ENCODE results near the gene CLDN9. TPM values are rescaled to one million over a fixed set of nuclear protein-coding genes. Genes with fewer than 3 reads are reported as not detected.

The CLDN9 gene
- total RNA-seq, 1 donor from 2014 or later = not detected

DNA sequence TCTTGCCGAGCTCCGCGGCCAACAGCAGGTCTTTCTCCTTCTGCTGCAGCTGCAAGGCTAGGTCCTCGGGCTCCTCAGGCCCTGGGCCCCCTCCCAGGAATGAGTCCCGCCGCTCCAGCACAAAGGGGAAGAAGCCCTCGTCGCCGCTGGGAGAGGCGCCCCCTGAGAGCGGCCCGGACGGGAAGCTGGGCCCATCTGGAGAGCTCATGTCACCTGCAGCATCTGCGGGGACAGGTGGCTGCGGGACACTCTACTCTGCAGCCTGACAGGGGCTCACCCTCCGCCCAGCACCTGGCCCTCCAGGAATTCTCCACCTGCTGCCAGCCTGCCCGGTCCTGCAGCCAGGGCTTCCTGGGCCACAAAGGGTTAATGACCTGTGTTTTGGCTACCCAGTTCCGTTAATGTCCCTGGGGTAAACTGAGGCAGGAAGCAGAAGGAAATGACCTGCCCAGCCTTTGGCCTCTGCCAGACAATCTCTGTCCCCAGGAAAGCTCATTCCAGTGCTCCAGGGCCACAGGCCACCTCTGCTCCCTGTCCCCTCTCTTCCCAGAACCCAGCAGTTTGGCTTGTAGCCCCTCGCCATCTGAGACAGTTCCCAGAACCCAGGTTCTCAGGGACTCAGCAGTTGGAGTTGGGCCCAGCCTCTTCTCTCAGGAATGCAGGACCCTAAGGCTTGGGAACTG lies 22.7 kb downstream of the CLDN9 start:
- H3K27me3 Mint-ChIP-seq (ENCODE audit: low read depth) = peaks cover 53% of the 10 kb centered on the region
- no peaks in the 10 kb centered on the region for H3K36me3 Mint-ChIP-seq (ENCODE audit: low read depth)
- no peak overlapping the region for H3K27ac Mint-ChIP-seq (ENCODE audit: unreplicated experiment)
- H3K4me1 Mint-ChIP-seq (ENCODE audit: low read depth) = peaks cover 3% of the 10 kb centered on the region
- no peaks in the 10 kb centered on the region for H3K9me3 Mint-ChIP-seq (ENCODE audit: low read depth)
- DNase-seq (ENCODE audit: low spot score) = no peak
- TF ChIP-seq, protein P1, sequence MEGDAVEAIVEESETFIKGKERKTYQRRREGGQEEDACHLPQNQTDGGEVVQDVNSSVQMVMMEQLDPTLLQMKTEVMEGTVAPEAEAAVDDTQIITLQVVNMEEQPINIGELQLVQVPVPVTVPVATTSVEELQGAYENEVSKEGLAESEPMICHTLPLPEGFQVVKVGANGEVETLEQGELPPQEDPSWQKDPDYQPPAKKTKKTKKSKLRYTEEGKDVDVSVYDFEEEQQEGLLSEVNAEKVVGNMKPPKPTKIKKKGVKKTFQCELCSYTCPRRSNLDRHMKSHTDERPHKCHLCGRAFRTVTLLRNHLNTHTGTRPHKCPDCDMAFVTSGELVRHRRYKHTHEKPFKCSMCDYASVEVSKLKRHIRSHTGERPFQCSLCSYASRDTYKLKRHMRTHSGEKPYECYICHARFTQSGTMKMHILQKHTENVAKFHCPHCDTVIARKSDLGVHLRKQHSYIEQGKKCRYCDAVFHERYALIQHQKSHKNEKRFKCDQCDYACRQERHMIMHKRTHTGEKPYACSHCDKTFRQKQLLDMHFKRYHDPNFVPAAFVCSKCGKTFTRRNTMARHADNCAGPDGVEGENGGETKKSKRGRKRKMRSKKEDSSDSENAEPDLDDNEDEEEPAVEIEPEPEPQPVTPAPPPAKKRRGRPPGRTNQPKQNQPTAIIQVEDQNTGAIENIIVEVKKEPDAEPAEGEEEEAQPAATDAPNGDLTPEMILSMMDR (IDR thresholded peaks at IDR 0.05) = no peak
- no peak overlapping the region for H3K4me3 Mint-ChIP-seq (ENCODE audit: unreplicated experiment)

DNA sequence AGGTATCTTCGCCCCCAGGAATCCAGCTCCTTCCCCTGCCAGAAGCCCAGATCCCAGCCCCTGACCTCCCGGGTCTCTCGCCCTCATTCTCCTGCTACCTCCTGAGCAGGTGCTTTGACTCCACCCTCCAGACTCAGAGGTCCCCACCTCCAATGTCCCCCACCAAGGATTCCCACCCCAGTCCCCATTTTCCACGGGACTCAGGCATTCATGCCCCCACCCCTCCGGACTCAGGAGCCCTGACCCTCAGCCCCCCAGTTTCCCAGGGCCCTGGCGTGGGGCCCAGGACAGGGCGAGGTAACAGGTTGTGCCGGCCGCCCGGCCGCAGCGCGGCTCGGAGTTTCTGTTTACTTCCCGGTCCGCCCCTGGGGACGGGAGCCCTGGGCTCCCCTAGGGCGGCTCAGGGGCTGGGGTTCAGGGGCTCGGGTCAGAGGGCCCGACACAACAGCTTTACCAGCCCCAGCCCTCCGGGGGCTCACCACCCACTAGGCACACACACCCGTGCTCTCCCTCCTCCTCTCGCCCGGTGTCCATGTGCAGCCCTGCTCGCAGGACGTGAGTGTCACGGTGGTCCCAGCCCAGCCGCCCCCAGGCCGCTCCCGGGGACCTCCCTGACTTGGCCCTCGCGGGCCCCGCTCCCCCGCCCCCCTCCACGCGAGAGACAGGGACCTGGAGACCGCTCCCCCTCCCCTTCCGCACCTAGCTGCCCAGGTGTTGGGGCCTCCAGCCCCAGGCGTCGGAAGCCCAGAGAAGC lies 23.4 kb downstream of the CLDN9 start:
- Mint-ChIP-seq H3K27ac (ENCODE audit: unreplicated experiment) (no peak overlapping the region), H3K4me3 (ENCODE audit: unreplicated experiment) (no peak overlapping the region), H3K9me3 (ENCODE audit: low read depth) (no peaks in the 10 kb centered on the region), H3K36me3 (ENCODE audit: low read depth) (no peaks in the 10 kb centered on the region), H3K27me3 (ENCODE audit: low read depth) (peaks cover 53% of the 10 kb centered on the region), H3K4me1 (ENCODE audit: low read depth) (peaks cover 3% of the 10 kb centered on the region)
- TF ChIP-seq, protein P1 (IDR thresholded peaks at IDR 0.05) = no peak
- no peak for DNase-seq (ENCODE audit: low spot score)

DNA sequence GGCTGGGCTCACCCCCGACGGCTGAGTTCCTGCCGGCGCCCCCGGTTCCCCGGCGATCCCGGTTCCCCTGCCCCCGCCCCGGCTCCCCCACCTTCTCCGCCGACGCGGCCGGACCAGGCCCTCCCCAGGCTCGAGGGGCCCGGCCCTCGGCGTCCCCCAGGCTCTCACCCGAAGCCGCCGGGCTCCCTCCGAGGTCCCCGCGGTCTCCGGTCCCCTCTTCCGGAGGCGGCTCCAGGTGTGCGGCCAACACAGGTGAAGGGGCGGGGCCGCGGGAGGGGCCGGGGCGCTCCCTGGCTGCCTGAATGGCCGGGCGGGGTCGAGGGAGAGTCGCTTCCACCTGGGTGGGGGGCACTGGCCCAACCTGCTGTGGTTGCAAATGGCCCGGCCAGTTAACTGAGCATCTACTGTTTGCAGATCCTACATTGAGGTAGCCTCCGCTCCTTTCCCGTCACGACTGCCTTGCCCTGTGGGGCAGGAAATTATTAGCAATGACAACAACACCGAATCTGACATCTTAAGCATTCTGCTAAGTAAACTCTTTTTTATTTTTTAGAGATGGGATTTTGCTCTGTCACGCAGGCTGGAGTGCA lies 24.1 kb downstream of the CLDN9 start, which contains the start of gene BICDL2:
Gene BICDL2, minus strand, starts transcription at position 219 of the 590 bp plus-strand sequence. CDS start 1,448 bp downstream, outside the sequence.
- H3K4me1 Mint-ChIP-seq (ENCODE audit: low read depth) = peaks cover 3% of the 10 kb centered on the region
- no peaks in the 10 kb centered on the region for H3K9me3 Mint-ChIP-seq (ENCODE audit: low read depth)
- DNase-seq (ENCODE audit: low spot score) = no peak
- TF ChIP-seq, protein P1 (IDR thresholded peaks at IDR 0.05) = no peak
- H3K36me3 Mint-ChIP-seq (ENCODE audit: low read depth) = no peaks in the 10 kb centered on the region
- H3K27ac Mint-ChIP-seq (ENCODE audit: unreplicated experiment) = no peak within 1 kb of the TSS
- H3K4me3 Mint-ChIP-seq (ENCODE audit: unreplicated experiment) = no peak within 1 kb of the TSS
- H3K27me3 Mint-ChIP-seq (ENCODE audit: low read depth) = peaks cover 55% of the 10 kb centered on the region

DNA sequence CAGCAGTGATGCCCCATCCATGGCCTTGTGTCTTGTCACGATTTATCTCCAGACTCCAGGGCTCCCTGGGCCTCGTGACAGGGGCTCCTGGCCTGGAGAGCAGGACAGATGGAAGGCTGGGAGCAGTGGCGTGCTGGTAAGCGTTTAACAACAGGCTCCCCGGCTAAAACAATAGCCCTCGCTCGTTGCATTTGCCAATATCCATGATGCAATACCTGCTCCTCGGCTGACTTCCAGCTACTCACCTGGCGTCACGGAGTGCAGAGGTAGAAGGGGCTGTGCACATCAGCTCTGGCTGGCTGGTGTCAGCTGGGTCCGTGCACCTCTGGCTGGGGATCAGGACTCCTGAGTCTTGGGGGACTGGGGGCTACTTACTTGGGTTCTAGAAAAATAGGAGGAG lies 25.5 kb downstream of the CLDN9 start:
- H3K27me3 Mint-ChIP-seq (ENCODE audit: low read depth) = peaks cover 45% of the 10 kb centered on the region
- no peaks in the 10 kb centered on the region for H3K9me3 Mint-ChIP-seq (ENCODE audit: low read depth)
- DNase-seq (ENCODE audit: low spot score) = no peak
- no peaks in the 10 kb centered on the region for H3K36me3 Mint-ChIP-seq (ENCODE audit: low read depth)
- H3K27ac Mint-ChIP-seq (ENCODE audit: unreplicated experiment) = no peak overlapping the region
- TF ChIP-seq, protein P1 (IDR thresholded peaks at IDR 0.05) = no peak
- no peak overlapping the region for H3K4me3 Mint-ChIP-seq (ENCODE audit: unreplicated experiment)
- H3K4me1 Mint-ChIP-seq (ENCODE audit: low read depth) = peaks cover 3% of the 10 kb centered on the region

DNA sequence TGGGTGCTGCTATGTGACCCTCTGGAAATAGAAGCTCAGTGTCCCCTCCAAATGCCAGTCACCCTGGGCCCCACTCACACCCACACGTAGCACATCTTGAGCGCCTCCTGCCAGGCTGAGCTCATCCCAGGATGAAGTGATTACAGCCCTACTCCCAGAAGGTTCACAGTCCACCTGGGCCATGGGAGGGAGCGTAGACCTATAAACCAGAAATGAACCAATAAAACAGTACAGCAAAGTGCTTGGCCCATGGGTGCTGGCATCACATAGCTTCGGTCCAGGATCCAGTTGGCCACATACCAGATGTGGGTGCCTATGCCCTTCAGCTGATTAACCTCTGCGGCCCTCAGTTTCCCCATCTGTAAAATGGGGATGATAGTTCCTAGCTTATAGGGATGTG lies 26.2 kb downstream of the CLDN9 start:
- no peaks in the 10 kb centered on the region for H3K36me3 Mint-ChIP-seq (ENCODE audit: low read depth)
- no peaks in the 10 kb centered on the region for H3K9me3 Mint-ChIP-seq (ENCODE audit: low read depth)
- peaks cover 3% of the 10 kb centered on the region for H3K4me1 Mint-ChIP-seq (ENCODE audit: low read depth)
- H3K27me3 Mint-ChIP-seq (ENCODE audit: low read depth) = peaks cover 40% of the 10 kb centered on the region
- H3K27ac Mint-ChIP-seq (ENCODE audit: unreplicated experiment) = no peak overlapping the region
- TF ChIP-seq, protein P1 (IDR thresholded peaks at IDR 0.05) = no peak
- no peak for DNase-seq (ENCODE audit: low spot score)
- no peak overlapping the region for H3K4me3 Mint-ChIP-seq (ENCODE audit: unreplicated experiment)
